Fibroblast of lung (primary cell): ENCODE data around the gene POLR3G.

ENCODE experiments used
- EZH2 ChIP-seq: IDR thresholded peaks from 2 replicates; pipeline ENCODE4 v1.5.1; 2012; ENCODE audit warnings: low read length, control low read depth, mild to moderate bottlenecking; ENCODE audit errors: missing control alignments
- TF ChIP-seq, protein P1 (sequence below), 2 donors: IDR thresholded peaks in 1 of 2; conservative IDR thresholded peaks in 1 of 2; 1 replicate in 1 of 2; 2 replicates in 1 of 2; pipeline ENCODE4 v1.5.1; 2011 to 2012; ENCODE audit warnings: low read length in 2 of 2, control low read depth in 1 of 2, inconsistent platforms in 1 of 2, low read depth in 1 of 2, mild to moderate bottlenecking in 1 of 2

DNA sequence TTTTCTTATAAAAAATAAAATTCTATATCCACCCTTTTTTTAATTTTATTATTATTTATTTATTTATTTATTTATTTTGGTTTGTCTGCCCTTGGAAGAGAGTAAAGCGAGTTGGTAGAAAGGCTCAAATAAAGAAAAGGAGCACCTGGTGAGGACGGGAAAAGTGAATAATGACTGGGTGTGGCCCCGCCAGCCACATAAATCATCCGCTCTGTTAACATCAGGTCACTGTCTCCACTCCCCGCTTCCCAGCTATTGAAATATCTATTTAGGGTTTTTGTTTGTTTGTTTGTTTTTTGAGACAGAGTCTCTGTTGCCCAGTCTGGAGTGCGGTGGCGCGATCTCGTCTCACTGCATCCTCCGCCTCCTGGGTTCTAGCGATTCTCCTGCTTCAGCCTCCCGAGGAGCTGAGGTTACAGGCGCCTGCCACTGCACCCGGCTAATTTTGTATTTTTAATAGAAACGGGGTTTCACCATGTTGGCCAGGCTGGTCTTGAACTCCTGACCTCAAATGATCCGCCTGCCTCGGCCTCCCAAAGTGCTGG lies 844 bp downstream of the POLR3G start:
- TF ChIP-seq, protein P1, sequence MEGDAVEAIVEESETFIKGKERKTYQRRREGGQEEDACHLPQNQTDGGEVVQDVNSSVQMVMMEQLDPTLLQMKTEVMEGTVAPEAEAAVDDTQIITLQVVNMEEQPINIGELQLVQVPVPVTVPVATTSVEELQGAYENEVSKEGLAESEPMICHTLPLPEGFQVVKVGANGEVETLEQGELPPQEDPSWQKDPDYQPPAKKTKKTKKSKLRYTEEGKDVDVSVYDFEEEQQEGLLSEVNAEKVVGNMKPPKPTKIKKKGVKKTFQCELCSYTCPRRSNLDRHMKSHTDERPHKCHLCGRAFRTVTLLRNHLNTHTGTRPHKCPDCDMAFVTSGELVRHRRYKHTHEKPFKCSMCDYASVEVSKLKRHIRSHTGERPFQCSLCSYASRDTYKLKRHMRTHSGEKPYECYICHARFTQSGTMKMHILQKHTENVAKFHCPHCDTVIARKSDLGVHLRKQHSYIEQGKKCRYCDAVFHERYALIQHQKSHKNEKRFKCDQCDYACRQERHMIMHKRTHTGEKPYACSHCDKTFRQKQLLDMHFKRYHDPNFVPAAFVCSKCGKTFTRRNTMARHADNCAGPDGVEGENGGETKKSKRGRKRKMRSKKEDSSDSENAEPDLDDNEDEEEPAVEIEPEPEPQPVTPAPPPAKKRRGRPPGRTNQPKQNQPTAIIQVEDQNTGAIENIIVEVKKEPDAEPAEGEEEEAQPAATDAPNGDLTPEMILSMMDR (conservative IDR thresholded peaks at IDR 0.05 in 1 of 2, IDR thresholded peaks at IDR 0.05 in 1 of 2; ENCODE audit: low read depth in 1 of 2, low read length in 2 of 2): no peak
- TF ChIP-seq EZH2: no peak
